HG03025 (cell line): ENCODE data around the gene CXCL5.
"Not testable (repeated sequence)": the region's sequence is repeated elsewhere in the genome, so short reads cannot be mapped to it uniquely, and the experiment has no call there.

Source experiments
- ATAC-seq: cut with Tn5 transposase; IDR thresholded peaks from one replicate; pipeline ENCODE4 v1.9.1; 2021; ENCODE audit warnings: mild to moderate bottlenecking, moderate library complexity; ENCODE audit not compliant: unreplicated experiment, low FRiP score

Gene CXCL5

GRCh38 chr4:73976716-73977115 is 21.8 kb downstream of the CXCL5 start:
- no peak for ATAC-seq

DNA sequence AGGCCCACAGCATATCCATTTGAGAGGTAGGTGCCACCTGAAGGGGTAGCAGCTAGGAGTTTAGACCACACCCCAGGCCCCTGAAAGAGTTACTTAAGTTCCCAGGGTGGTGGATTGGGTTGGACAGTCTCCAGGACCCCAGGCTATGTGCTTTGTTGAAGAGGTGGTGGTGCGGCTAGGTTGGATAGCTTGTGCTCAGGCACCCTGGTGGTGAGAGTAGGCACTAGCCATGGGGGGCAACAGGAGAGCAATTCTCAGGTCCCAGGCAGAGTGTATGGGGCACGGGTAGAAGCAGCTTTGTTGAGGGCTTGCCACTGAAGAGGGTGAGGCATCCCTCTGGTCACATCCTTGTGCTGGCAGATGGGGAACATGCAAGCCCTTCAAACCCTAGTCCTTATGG is 22.3 kb downstream of the CXCL5 start:
- no peak for ATAC-seq

DNA sequence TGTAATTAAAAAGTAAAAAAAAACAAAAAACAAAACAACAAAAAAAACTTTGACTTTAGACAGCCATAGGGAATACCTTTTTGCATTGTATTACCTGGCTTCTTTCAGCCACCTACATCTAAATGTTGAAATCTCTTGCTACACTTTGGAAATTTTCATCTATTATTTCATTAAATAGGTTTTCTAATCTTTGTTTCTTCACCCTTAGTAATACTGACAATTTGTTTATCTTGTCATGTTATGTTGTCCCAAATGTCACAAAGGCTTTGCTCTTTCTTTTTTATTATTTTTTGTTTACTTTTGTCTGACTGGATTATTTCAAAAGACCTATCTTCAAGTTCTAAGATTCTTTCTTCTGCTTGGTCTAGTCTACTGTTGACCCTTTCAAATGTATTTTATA is 24.1 kb downstream of the CXCL5 start:
- no peak for ATAC-seq

GRCh38 chr4:73970945-73971344 is 27.5 kb downstream of the CXCL5 start:
- no peak for ATAC-seq

GRCh38 chr4:73970011-73970410 is 28.5 kb downstream of the CXCL5 start:
- no peak for ATAC-seq

GRCh38 chr4:73967866-73968265 is 30.6 kb downstream of the CXCL5 start:
- ATAC-seq, result no peak

- ATAC-seq, result no peak
Observed at GRCh38 chr4:73964862-73965611, 33.4 kb downstream of the CXCL5 start.

- no peak for ATAC-seq
Observed at GRCh38 chr4:73962724-73963123, 35.8 kb downstream of the CXCL5 start.

DNA sequence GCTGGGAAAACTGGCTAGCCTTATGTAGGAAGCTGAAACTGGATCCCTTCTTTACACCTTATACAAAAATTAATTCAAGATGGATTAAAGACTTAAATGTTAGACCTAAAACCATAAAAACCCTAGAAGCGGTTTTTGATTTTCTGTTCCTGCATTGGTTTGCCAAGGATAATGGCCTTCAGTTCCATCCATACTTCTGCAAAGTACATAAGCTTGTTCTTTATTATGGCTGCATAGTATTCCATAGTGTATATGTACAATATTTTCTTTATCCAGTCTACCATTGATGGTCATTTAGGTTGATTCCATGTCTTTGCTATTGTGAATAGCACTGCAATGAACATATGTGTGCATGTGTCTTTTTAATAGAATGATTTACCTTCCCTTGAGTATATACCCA is 39.4 kb downstream of the CXCL5 start:
- not testable (repeated sequence) for ATAC-seq

DNA sequence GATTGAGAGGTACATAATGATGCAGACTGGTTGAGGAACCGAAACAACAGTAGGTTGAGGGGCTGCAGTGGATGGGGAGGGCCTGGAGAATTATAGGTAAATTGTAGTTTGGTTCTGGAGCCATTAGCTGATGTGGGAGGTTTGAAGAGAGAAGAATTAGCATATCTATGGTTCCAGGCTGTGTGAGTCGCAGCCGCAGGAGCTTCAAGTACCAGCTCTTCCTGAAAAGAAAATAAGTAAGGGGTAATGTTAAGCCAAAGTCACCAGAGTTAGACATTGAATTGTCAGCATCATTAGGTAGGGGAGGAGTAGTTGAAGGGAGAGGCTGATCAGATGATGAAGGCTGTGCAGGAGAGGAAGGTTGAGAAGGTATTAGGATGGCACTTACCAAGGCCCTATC is 46.1 kb downstream of the CXCL5 start:
- no peak for ATAC-seq

DNA sequence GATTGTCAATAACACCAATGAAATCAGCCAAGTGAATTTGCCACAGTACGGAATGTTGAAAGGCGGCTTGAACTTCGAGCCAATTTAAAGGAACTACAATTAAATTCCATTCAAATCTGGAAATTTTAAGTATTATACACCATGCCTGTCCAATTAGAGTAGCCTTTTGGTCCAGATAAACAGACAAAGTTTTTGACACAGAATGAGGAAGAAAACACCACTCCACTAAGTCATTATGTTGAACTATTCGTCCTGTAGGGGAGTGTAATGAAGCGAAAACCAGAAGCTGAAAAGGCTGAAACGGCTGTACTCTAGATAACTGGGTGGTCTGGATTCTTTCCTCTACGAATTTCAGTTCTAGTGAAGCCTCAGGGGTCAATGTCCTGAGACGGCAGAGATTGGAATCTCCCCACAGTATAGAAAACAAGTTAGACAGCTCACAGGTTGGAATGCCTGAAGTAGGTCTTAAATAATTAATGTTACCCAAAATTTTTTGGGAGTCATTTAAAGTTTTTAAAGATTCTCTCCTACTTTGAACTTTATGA is 48.0 kb downstream of the CXCL5 start:
- not testable (repeated sequence) for ATAC-seq

DNA sequence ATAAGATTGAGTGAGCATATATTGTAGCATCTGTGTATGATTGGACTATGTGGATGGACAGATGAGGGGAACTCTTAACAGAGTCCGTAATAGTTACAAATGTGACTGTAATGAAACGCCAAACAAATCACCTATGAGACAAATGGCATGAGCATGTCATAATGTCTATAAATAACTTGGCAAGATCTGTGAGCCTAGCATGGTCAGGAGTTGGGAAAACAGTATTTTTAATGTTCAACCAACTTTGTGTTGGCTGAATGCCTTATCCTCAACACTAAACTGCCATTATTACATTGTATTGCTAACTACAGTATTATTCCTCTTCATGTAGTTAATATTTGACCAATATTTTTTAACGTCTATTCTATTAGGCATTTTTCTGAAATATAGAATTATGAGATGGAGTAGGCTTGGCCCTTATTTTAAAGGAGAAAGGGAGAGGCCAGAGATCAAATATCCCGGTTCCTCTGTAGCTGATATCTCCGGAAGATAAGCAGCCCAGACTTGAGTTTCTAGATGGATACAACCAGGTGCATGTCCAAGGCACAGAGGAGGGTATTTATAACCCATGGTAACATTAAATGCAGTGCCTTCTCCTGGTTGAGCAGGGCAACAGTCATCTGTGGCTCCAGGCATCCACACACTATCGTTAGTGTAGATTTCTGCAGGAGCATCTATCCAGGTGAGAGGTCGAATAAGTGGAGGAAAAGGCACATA is 49.3 kb downstream of the CXCL5 start:
- ATAC-seq, result no peak

DNA sequence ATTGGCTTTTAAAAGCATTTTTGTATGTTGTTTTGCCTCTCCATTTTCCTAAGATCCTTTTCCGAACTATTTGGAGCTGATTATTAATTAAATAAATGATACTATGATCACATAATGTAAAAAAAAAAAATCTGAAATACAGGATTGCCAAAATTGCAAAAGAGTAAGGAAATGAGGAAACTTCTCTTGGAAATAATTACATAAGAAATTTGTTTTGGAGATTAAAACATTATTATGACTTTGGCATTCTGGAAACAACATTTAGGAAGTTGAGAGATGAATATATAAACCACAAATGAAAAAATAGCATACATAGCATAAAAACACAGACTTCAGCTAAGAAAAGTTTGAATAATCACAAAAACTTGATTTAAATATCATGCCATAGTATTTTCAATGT is 50.2 kb downstream of the CXCL5 start:
- no peak for ATAC-seq

- no peak for ATAC-seq
Observed at GRCh38 chr4:73947239-73947985, 51.1 kb downstream of the CXCL5 start.

DNA sequence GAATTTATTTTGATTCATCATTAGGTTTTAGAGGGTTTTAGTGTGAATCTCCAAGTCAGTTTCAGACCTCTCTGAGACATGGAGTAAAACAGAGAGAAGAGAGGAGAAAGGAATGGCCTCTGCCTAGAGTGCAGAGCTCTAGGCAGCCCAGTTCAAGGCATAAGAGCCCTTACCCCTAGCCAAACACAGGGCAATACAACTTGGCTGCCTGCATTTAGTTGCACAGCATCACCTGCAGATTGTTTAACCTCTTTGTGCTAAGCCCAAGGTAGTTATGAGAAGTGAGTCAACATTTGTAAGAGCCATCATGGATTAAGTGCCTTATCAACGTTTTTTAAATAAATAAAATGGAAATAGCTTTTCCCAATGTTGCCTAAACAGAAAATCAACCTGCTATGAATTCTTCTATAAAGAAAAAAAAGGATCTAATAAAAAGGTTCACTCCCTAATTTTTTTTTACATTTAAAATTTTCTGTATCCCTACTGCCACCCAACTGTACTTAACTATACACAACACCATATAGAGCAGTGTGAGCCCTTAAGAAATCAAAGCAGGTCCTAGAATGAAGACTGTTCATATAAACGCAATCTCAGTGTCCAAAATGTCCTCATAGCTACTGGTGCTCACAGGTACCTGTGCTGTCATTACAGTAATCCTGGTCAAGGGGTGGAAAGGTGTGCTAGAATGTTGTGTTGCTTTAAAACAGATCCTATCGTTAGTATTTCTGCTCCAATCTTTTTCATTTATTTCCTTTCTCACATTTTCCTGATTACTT is 52.6 kb downstream of the CXCL5 start:
- no peak for ATAC-seq
